Bronchial epithelial cell (primary cell): ENCODE results near the gene TRUB2. TPM values are rescaled to one million over a fixed set of nuclear protein-coding genes. Genes with fewer than 3 reads are reported as not detected.
"Not testable (repeated sequence)": the region's sequence is repeated elsewhere in the genome, so short reads cannot be mapped to it uniquely, and the experiment has no call there.

Experiments used
- DNase-seq: peaks from one replicate; pipeline ENCODE4 v3.0.0-alpha.2; 2010; ENCODE audit warnings: low read depth
- FAIRE-seq: peaks from 2 replicates; lab custom pipeline; 2011; peaks lifted over from hg19 to GRCh38; lab: Jason Lieb, UNC
- H3K27me3 ChIP-seq: 2 replicates; pipeline ENCODE4 v1.5.1; 2011; ENCODE audit warnings: low read length; ENCODE audit not compliant: control insufficient read depth, insufficient read depth
- H3K36me3 ChIP-seq: 2 replicates; pipeline ENCODE4 v1.5.1; 2011; ENCODE audit warnings: low read length; ENCODE audit not compliant: control insufficient read depth, insufficient read depth
- H3K4me3 ChIP-seq: 2 replicates; pipeline ENCODE4 v1.5.1; 2011; ENCODE audit warnings: mild to moderate bottlenecking, low read depth, low read length, control low read depth
- total RNA-seq: library from RNA; depleted of rRNA; stranded (reverse); fragments of >200 nt; gene quantifications from 2 replicates; pipeline ENCODE4 v1.2.1, GENCODE V29; 2014
- TF ChIP-seq, protein P1 (sequence below): IDR thresholded peaks from 2 replicates; pipeline ENCODE4 v1.5.1; 2011; ENCODE audit warnings: mild to moderate bottlenecking, moderate library complexity, low read length, control low read depth, inconsistent platforms; ENCODE audit not compliant: insufficient read depth, severe bottlenecking

TRUB2 gene
- total RNA-seq, 1 donor from 2014 or later: 19.2 TPM

DNA sequence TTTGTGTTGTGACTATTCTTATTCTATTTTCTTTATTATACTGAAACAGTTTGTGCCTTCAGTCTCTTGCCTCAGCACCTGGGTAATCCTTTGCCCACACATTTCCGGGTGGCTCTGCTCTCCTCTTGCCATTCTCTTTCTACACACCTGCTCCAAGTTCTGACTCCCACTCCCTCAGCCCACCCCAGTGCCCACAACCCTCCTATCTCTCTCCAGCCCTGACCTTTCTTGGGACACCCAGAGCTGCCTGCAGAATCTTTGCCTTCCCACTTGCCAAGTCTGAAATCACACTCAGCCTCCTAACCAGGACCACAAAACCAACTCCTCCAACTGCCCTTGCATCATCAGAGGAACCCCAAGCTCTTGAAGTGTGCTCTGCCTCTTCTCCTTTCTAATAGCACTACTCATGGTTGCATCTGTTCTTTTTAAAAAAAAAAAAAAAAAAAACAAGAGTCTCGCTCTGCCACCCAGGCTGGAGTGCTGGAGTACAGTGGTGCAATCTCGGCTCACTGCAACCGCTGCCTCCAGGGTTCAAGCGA is 42.1 kb downstream of the TRUB2 start:
- FAIRE-seq (no peak), DNase-seq (no peak)
- H3K36me3 ChIP-seq: peaks cover under 1% of the 10 kb centered on the region
- H3K27me3 ChIP-seq: no peaks in the 10 kb centered on the region
- TF ChIP-seq, protein P1, sequence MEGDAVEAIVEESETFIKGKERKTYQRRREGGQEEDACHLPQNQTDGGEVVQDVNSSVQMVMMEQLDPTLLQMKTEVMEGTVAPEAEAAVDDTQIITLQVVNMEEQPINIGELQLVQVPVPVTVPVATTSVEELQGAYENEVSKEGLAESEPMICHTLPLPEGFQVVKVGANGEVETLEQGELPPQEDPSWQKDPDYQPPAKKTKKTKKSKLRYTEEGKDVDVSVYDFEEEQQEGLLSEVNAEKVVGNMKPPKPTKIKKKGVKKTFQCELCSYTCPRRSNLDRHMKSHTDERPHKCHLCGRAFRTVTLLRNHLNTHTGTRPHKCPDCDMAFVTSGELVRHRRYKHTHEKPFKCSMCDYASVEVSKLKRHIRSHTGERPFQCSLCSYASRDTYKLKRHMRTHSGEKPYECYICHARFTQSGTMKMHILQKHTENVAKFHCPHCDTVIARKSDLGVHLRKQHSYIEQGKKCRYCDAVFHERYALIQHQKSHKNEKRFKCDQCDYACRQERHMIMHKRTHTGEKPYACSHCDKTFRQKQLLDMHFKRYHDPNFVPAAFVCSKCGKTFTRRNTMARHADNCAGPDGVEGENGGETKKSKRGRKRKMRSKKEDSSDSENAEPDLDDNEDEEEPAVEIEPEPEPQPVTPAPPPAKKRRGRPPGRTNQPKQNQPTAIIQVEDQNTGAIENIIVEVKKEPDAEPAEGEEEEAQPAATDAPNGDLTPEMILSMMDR: no peak
- H3K4me3 ChIP-seq: no peak overlapping the region

GRCh38 chr9:128279088-128280073 is 42.9 kb downstream of the TRUB2 start:
- DNase-seq, H3K27me3 ChIP-seq, H3K4me3 ChIP-seq, FAIRE-seq, H3K36me3 ChIP-seq: not testable (repeated sequence)

DNA sequence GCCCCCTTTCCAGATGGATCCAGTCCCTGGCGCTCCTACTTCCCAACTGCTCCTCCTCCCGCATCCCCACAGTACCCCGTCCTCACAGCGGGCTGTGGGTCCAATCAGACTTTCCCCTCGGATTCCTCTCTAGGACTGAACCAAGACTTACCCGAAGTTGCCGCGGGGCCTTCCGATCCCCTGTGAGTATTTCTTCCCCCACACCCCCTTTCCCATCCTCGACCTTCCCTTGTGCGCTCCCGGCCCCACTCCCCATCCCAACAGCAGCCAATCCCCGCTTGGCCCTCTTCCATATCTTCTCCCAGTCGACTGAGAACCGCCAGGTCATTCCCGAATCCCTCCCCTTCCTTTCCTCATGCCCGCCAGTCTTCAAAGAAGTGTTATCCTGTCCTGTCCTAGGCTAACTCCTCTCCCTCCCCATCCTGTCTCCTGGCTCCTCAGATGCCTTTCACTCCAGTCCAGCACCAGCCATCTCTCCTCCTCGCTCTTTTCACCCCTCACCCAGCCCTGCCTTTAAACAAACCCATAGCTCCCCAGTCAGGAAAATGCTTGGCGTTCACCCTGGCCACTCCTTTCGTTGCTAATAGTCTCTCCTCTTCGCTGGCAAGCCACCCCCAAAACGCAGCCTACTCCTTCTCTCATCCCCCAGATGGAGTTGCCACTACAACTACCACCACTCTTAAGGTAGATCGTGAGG is 45.5 kb downstream of the TRUB2 start:
- FAIRE-seq (no peak), DNase-seq (peak; percentile 21)
- TF ChIP-seq, protein P1: no peak
- Histone ChIP-seq H3K36me3 (peaks cover 2% of the 10 kb centered on the region), H3K27me3 (no peaks in the 10 kb centered on the region), H3K4me3 (peak overlapping the region; percentile 91)

- Histone ChIP-seq H3K36me3 (peaks cover 2% of the 10 kb centered on the region), H3K4me3 (peak within 1 kb of the TSS; percentile 91), H3K27me3 (no peaks in the 10 kb centered on the region)
- TF ChIP-seq, protein P1: no peak
- DNase-seq (peak; percentile 96), FAIRE-seq (no peak)
Measured at GRCh38 chr9:128276008-128276573, 46.2 kb downstream of the TRUB2 start, which contains the start of gene SWI5. Gene SWI5, plus strand, starts transcription at chr9:128276276.

GRCh38 chr9:128275198-128276007 is 46.8 kb downstream of the TRUB2 start, which contains the start of gene GOLGA2:
Gene GOLGA2, minus strand, starts transcription at chr9:128276007. Its CDS starts 31 bp downstream, at chr9:128275976.
- no peaks in the 10 kb centered on the region for H3K27me3 ChIP-seq
- TF ChIP-seq, protein P1: no peak
- DNase-seq (peak; percentile 13), FAIRE-seq (no peak)
- peak within 1 kb of the TSS; percentile 91 for H3K4me3 ChIP-seq
- peaks cover 2% of the 10 kb centered on the region for H3K36me3 ChIP-seq
